ENCODE measurements around the gene SASH1. TPM values are rescaled to one million over a fixed set of nuclear protein-coding genes. Genes with fewer than 3 reads are reported as not detected.

SASH1 gene
- polyA plus RNA-seq, 1 donor from 2014 or later: 7.0 TPM

DNA sequence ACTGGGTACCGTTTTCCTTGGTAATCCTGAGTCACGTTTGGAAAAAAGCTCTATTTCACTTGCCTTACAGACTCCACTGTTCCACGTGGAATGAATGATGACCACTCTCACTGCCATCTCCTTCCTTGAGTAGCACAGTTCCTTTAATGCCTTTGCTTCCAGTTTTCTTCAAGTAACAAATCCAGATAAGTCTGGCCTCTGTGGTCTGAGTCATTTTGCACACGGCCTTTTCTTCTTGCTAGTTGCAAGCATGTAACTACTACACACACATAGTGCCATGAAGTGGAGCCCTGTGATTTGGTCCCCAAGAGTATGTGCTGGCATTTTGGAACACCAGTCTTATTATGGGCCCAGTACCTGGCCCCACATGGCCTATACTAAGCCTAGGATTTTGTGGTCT lies 182.8 kb downstream of the SASH1 start:
- Histone ChIP-seq H3K79me2 (replicated peaks; ENCODE audit: insufficient read depth, low read length) (no peaks in the 10 kb centered on the region), H4K20me1 (ENCODE audit: insufficient read depth) (no peaks in the 10 kb centered on the region), H3K4me3 (ENCODE audit: low read length) (no peak overlapping the region), H3K27me3 (ENCODE audit: insufficient read depth, low read depth, low read length) (no peaks in the 10 kb centered on the region), H3K9me2 (ENCODE audit: insufficient read depth, low read length) (no peaks in the 10 kb centered on the region), H3K4me2 (ENCODE audit: low read length) (no peak overlapping the region), H2AFZ (ENCODE audit: low read depth, low read length) (no peak overlapping the region), H3K27ac (ENCODE audit: low read length) (no peak overlapping the region), H3K36me3 (ENCODE audit: insufficient read depth, low read length) (no peaks in the 10 kb centered on the region), H3F3A (ENCODE audit: insufficient read depth, low read length, poor library complexity, severe bottlenecking) (no peaks in the 10 kb centered on the region), H3K9ac (ENCODE audit: low read length) (no peak overlapping the region), H3K9me3 (ENCODE audit: low read length) (no peaks in the 10 kb centered on the region)
- TF ChIP-seq POLR2AphosphoS5 (IDR thresholded peaks at IDR 0.05) (no peak), TAF1 (IDR thresholded peaks at IDR 0.05; ENCODE audit: low read depth) (no peak), REST (IDR thresholded peaks at IDR 0.05; ENCODE audit: borderline replicate concordance) (no peak), SMC3 (conservative IDR thresholded peaks at IDR 0.05; ENCODE audit: poor library complexity) (no peak), MXI1 (conservative IDR thresholded peaks at IDR 0.05; ENCODE audit: poor library complexity, severe bottlenecking) (no peak), EZH2 (IDR thresholded peaks at IDR 0.05; ENCODE audit: borderline replicate concordance, insufficient read depth, low read length, poor library complexity, severe bottlenecking) (no peak), RAD21 (conservative IDR thresholded peaks at IDR 0.05) (no peak), EP300 (conservative IDR thresholded peaks at IDR 0.05; ENCODE audit: poor library complexity, severe bottlenecking) (no peak)
- TF ChIP-seq, protein P1, sequence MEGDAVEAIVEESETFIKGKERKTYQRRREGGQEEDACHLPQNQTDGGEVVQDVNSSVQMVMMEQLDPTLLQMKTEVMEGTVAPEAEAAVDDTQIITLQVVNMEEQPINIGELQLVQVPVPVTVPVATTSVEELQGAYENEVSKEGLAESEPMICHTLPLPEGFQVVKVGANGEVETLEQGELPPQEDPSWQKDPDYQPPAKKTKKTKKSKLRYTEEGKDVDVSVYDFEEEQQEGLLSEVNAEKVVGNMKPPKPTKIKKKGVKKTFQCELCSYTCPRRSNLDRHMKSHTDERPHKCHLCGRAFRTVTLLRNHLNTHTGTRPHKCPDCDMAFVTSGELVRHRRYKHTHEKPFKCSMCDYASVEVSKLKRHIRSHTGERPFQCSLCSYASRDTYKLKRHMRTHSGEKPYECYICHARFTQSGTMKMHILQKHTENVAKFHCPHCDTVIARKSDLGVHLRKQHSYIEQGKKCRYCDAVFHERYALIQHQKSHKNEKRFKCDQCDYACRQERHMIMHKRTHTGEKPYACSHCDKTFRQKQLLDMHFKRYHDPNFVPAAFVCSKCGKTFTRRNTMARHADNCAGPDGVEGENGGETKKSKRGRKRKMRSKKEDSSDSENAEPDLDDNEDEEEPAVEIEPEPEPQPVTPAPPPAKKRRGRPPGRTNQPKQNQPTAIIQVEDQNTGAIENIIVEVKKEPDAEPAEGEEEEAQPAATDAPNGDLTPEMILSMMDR (IDR thresholded peaks at IDR 0.05; ENCODE audit: poor library complexity, severe bottlenecking): no peak

- no peaks in the 10 kb centered on the region for H3K27me3 ChIP-seq (ENCODE audit: insufficient read depth, low read depth, low read length)
- no peaks in the 10 kb centered on the region for H3F3A ChIP-seq (ENCODE audit: insufficient read depth, low read length, poor library complexity, severe bottlenecking)
- no peaks in the 10 kb centered on the region for H3K9me3 ChIP-seq (ENCODE audit: low read length)
- no peak overlapping the region for H3K4me2 ChIP-seq (ENCODE audit: low read length)
- TF ChIP-seq SMC3 (conservative IDR thresholded peaks at IDR 0.05; ENCODE audit: poor library complexity) (no peak), EP300 (conservative IDR thresholded peaks at IDR 0.05; ENCODE audit: poor library complexity, severe bottlenecking) (no peak), POLR2AphosphoS5 (IDR thresholded peaks at IDR 0.05) (no peak), TAF1 (IDR thresholded peaks at IDR 0.05; ENCODE audit: low read depth) (no peak), MXI1 (conservative IDR thresholded peaks at IDR 0.05; ENCODE audit: poor library complexity, severe bottlenecking) (no peak), RAD21 (conservative IDR thresholded peaks at IDR 0.05) (no peak), REST (IDR thresholded peaks at IDR 0.05; ENCODE audit: borderline replicate concordance) (no peak), EZH2 (IDR thresholded peaks at IDR 0.05; ENCODE audit: borderline replicate concordance, insufficient read depth, low read length, poor library complexity, severe bottlenecking) (no peak)
- TF ChIP-seq, protein P1 (IDR thresholded peaks at IDR 0.05; ENCODE audit: poor library complexity, severe bottlenecking): no peak
- H3K79me2 ChIP-seq (replicated peaks; ENCODE audit: insufficient read depth, low read length): no peaks in the 10 kb centered on the region
- H3K4me3 ChIP-seq (ENCODE audit: low read length): no peak overlapping the region
- H3K36me3 ChIP-seq (ENCODE audit: insufficient read depth, low read length): no peaks in the 10 kb centered on the region
- H3K27ac ChIP-seq (ENCODE audit: low read length): no peak overlapping the region
- no peak overlapping the region for H2AFZ ChIP-seq (ENCODE audit: low read depth, low read length)
- H3K9me2 ChIP-seq (ENCODE audit: insufficient read depth, low read length): no peaks in the 10 kb centered on the region
- no peaks in the 10 kb centered on the region for H4K20me1 ChIP-seq (ENCODE audit: insufficient read depth)
- H3K9ac ChIP-seq (ENCODE audit: low read length): no peak overlapping the region
Observed at GRCh38 chr6:148526145-148526544, 183.5 kb downstream of the SASH1 start.

Measured in neural cell (in vitro differentiated cells).